ENCODE measurements around the gene MT1G.

DNA sequence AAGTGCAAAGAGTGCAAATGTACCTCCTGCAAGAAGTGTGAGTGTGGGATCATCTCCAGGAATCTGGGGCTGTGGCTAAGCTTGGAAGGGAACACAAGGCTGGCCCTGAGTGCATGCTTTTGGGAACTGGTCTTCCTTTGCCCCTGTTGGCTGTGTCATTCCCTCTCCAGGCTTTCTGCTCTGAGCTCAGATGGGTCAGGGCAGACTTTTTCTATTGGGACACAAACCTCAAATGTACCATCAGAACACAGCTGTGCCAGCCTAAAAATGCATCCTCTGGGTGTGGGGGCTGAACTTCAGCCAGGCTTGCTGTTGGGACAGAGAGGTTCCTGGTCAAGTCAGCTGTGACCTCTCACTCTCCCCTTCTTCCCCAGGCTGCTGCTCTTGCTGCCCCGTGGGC is 15.3 kb downstream of the MT1G start:
- TF ChIP-seq, protein P1, sequence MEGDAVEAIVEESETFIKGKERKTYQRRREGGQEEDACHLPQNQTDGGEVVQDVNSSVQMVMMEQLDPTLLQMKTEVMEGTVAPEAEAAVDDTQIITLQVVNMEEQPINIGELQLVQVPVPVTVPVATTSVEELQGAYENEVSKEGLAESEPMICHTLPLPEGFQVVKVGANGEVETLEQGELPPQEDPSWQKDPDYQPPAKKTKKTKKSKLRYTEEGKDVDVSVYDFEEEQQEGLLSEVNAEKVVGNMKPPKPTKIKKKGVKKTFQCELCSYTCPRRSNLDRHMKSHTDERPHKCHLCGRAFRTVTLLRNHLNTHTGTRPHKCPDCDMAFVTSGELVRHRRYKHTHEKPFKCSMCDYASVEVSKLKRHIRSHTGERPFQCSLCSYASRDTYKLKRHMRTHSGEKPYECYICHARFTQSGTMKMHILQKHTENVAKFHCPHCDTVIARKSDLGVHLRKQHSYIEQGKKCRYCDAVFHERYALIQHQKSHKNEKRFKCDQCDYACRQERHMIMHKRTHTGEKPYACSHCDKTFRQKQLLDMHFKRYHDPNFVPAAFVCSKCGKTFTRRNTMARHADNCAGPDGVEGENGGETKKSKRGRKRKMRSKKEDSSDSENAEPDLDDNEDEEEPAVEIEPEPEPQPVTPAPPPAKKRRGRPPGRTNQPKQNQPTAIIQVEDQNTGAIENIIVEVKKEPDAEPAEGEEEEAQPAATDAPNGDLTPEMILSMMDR (tag by site-specific recombination; IDR thresholded peaks at IDR 0.05), result no peak
- no peak for TF ChIP-seq ZNF768 (tag by site-specific recombination; IDR thresholded peaks at IDR 0.05)
- TF ChIP-seq ZFP3 (tag by site-specific recombination; IDR thresholded peaks at IDR 0.05; ENCODE audit: low read depth), result no peak
